Stimulated activated CD4-positive, alpha-beta T cell treated with anti-CD3 and anti-CD28 coated beads, Interleukin-4, amount 100 ng/mL, for 48 hours (primary cell): ENCODE measurements around the gene PGLYRP4.

Source experiments
- DNase-seq, 2 donors: peaks; one replicate each; pipeline ENCODE4 v3.0.0-alpha.2; 2020; ENCODE audit warnings: low read depth in 2 of 2

Gene PGLYRP4

GRCh38 chr1:153375511-153375910 lies 26.9 kb upstream of the PGLYRP4 start, which contains the start of gene S100A12:
TSS of gene S100A12 (minus strand) at chr1:153375621. CDS start at chr1:153374592, 1,029 bp downstream.
- no peak for DNase-seq

DNA sequence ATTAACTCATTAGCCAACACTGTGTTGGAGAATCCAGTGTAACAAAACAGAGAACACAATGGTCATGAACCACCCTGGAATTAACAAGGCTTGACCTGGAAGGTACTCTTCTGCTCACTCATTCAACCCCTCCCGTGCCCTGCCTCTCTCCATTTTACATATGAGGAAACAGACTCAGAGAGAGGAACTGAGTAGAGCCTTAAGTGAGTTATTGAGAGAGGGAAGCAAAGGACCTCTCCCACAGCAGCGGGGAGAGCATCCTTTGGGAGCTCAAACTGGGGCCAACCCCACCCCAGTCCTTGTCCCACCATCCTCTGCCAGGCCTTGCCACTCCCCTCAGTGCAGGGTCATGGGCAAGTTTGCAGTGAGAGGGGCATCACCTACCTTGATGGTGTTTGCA lies 25.4 kb upstream of the PGLYRP4 start:
- no peak for DNase-seq

DNA sequence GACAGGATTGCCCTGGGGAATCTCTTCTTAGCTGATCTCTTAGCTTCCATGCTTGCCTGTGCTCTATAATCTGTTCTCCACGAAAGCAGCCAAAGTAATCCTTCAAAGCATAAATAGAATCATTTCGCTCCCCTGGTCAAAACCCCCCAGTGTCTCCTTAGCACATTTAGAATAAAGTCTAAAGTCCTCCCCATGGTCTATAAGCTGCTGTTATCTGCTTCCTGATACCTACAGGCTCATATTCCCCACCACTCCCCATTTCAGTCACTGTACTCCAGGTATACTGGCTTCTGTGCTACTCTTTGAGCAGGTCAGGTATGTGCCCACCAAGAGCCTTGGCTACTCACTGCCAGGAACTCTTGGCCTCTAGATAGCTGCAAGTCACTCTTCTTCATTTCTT lies 23.9 kb upstream of the PGLYRP4 start:
- DNase-seq, result no peak

DNA sequence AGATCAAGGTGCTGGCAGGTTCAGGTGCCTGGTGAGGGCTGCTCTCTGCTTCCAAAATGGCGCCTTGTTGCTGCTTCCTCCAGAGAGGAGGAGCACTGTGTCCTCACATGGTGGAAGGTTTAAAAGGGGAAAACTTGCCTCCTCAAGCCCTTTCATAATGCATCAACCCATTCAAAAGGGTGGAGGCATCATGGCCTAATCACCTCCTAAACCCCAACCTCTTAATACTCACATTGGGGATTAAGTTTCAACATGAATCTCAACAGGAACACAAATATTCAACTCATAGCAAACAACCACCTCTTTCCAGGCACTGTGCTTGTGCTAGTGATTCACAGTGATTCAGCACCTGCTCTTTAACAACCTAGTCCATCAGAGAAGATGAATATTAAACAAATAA lies 22.6 kb upstream of the PGLYRP4 start:
- DNase-seq, result no peak

- no peak for DNase-seq
Observed at GRCh38 chr1:153370146-153370545, 21.5 kb upstream of the PGLYRP4 start.

GRCh38 chr1:153368495-153368894 lies 19.9 kb upstream of the PGLYRP4 start:
- DNase-seq, result no peak

DNA sequence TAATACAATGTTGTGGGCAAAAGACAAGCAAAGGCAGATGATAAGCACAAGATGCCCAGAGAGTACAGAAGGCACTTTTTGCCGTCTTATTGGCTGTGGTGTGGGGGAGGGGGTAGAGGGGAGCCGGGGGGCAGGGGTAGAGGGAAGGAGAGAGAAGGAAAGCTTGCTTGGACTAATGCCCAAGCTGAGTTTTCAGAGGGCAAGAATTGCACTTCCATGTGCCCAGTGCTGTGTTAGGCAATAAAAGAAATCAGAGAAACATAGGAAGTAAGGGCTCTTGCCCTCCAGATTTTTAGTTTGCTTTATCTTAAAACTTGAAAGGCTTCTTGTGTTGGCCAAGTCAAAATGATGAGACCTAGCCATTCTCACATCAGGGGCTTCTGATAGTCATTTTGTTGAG lies 18.4 kb upstream of the PGLYRP4 start:
- DNase-seq, result no peak

DNA sequence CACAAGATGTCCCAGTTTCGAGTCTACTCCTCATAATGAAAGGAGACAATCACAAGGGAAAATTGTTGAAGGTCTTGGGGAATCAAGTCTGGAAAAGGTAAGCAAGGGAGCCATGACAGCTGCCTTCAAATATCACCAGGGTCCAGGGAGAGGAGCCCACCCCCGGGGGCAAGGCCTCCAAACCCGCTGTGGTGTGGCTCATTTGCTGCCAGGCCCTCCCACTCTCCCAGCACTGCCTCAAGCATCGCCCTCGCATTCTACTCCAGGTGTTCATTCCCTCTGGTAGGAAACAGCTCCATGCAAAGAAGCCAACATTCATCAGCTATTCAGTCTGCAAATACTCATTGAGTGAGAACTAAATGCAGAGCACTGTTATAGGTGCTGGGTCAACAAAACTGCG lies 17.6 kb upstream of the PGLYRP4 start:
- no peak for DNase-seq

GRCh38 chr1:153365696-153366095 lies 17.1 kb upstream of the PGLYRP4 start:
- DNase-seq, result no peak

DNA sequence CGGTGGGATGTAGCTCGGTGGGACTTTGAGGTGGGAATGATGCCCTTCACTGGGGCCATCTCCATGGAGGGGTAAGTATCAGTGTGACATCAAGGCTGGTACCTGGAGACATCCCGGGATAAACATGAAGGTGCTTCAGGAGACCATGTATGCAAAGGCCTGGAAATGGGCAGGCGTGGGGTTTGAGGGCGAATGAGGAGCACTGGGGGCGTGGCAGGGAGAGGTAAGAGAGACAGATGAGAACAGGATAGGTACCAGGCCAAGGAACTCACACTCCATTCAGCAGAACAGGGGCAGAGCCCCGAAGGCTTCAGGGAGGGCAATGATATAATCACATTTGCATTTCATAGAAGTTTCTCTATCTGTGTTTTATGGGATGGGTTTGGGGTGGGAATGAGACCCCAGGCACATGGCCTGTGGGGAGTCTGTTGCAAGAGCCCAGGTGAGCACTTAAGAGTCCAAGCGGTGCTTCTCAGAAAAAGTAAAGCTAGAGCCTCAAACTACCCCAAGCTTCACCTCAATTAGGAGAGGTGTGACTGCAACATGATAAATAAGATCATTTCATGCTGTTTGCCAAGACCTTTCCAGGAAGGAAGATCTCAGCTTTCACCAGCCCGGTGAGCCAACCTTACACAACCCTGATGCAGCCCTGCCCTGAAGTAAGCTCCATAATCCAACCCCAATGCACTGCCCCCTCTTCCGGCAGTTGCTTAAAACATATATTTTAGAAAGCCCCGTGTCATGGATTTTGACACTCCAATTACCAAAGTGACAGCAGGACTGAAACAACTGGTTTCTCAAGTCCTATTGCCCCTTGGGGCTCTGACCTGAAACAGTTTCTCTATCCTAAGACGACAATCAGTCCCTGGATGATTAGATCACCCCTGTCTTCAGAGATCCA lies 16.4 kb upstream of the PGLYRP4 start:
- no peak for DNase-seq

- no peak for DNase-seq
Observed at GRCh38 chr1:153364156-153364555, 15.5 kb upstream of the PGLYRP4 start.

DNA sequence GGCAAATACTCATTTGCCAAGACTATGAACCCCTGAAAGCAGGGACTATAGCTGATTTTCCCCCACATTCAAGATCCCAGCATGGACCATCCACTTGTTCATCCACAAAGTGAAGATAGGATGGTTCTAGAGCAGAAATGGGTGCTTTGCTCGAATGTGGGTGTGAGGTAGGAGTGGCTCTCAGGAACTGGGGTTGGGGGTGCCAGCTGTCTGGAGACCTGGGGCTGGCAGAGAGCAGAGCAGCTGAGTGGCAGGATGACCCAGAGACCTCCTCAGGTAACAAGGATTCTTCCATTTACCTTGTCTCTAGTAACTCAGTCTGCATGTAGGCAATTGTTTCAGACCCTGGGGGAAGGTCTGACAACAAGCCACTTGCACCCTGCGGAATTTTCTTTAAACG lies 15.0 kb upstream of the PGLYRP4 start:
- DNase-seq, result no peak

DNA sequence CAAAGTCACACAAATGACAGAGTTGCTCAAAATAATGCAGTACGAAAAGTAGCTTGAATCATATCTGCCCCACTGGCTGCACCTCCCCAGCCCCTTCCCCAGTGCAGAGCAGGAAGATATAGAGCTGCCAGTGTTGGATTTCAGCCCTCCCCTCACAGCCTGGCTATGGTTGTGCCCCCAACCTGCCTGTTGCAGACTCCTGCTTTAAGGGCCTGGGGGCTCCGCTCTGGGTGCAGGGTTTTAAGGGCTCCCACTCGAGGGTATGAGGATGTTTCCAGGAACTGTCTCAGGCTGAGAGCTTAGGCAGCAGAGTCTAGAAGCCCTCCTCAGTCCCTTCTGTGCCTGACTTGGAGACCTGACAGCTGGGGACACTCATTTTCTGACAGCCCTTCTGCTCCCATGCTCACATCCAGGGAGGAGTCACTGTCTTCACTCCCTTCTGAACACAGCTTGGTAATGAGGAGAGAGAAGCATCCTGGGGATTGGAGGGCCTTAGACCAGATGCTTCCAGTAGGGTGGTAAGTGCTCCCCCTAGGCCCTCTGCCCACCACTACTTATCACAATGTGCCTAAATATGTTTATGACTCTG lies 13.6 kb upstream of the PGLYRP4 start:
- DNase-seq, result no peak

- no peak for DNase-seq
Observed at GRCh38 chr1:153361480-153362109, 13.0 kb upstream of the PGLYRP4 start.

DNA sequence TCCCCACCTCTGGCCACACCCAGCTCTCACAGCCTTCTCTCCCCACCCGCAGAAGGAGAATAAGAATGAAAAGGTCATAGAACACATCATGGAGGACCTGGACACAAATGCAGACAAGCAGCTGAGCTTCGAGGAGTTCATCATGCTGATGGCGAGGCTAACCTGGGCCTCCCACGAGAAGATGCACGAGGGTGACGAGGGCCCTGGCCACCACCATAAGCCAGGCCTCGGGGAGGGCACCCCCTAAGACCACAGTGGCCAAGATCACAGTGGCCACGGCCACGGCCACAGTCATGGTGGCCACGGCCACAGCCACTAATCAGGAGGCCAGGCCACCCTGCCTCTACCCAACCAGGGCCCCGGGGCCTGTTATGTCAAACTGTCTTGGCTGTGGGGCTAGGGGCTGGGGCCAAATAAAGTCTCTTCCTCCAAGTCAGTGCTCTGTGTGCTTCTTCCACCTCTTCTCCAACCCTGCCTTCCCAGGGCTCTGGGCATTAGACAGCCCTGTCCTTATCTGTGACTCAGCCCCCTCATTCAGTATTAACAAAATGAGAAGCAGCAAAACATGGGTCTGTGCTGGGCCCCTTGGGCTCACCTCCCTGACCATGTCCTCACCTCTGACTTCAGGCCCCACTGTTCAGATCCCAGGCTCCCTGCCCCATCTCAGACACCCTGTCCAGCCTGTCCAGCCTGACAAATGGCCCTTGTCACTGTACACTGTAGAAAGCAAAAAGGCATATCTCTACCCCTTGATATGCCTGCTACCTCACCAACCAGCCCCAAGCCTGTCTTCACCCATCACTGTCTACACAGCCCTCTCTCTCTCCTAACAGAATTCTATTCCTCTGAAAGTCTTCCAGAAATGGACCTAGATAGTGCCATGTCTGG lies 12.2 kb upstream of the PGLYRP4 start:
- no peak for DNase-seq

DNA sequence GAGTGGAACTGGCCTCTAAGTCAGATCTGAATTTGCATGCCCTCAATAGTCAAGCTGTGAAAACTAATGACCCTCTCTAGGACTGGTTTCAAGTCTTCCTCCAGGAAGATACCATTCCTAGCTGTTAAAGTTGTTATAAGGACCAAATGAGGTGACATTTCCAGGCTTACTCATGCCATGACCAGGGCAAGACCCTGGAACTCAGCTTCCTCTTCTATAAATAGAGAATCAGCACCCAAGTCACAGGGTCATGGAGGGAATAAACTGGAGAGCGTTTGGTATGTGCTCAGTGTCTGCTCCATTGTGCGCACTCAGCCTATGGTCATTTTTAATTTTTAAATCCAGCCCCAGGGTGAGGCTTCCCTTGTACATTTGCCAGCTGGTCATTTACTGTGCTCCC lies 11.5 kb upstream of the PGLYRP4 start:
- DNase-seq, result no peak

- DNase-seq, result no peak
Observed at GRCh38 chr1:153359241-153359640, 10.6 kb upstream of the PGLYRP4 start.

- DNase-seq, result no peak
Observed at GRCh38 chr1:153358691-153358975, 10.0 kb upstream of the PGLYRP4 start.

- DNase-seq, result no peak
Observed at GRCh38 chr1:153357853-153358690, 9.4 kb upstream of the PGLYRP4 start, which contains the start of gene S100A9. TSS of gene S100A9 (plus strand) at chr1:153357854. CDS start at chr1:153358284, 430 bp downstream.

DNA sequence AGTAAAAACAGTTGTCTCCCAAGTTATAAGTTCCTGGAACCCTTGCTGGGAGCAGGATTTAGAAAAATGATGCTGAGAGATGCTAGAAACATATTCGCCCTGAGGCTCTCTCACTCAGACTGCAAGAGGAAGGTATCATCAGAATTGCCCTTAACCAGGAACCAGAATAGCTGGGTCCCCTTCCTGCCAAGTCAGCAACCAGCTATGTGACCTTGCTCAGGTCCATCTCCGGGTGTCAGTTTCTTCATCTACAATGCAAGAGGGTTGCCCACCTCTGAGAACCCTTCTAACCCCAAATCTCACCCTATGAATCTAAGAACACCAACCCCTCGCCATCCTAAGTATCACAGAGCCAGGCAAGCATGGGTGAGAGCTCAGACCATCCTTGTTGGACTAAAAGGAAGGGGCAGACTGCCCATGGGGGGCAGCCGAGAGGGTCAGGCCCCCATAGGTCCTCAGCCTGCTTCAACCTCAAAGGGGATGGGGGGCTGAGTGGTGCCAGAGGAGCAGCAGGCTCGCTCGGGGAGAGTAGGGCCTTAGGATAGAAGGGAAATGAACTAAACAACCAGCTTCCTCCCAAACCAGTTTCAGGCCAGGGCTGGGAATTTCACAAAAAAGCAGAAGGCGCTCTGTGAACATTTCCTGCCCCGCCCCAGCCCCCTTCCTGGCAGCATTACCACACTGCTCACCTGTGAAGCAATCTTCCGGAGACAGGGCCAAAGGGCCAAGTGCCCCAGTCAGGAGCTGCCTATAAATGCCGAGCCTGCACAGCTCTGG lies 8.6 kb upstream of the PGLYRP4 start:
- DNase-seq, result no peak
